Caco-2 (cell line): ENCODE measurements around the gene HDGFL1. TPM values are rescaled to one million over a fixed set of nuclear protein-coding genes. Genes with fewer than 3 reads are reported as not detected.

ENCODE experiments used
- BruUV-seq: library from RNA; stranded (reverse); fragments of 400-500 nt; replicated peaks from 2 replicates; lab custom pipeline; 2021; lab: Mats Ljungman, UMichigan
- CTCF ChIA-PET: fragments of 300-600 bp; sonication (Branson Sonifier 250); formaldehyde crosslinking; loops from one replicate; lab custom pipeline; 2022; ENCODE audit warnings: antibody characterized with exemption; lab: Charles Lee
- POLR2A ChIA-PET: fragments of 300-600 bp; sonication (Branson Sonifier 250); formaldehyde crosslinking; loops from one replicate; lab custom pipeline; 2022; ENCODE audit warnings: antibody characterized with exemption; lab: Charles Lee
- DNase-seq, 2 experiments: peaks; one replicate each; pipeline versions ENCODE4 v3.0.0 to v3.0.0-alpha.2; 2020 to 2022
- H3K27me3 ChIP-seq: replicated peaks from 2 replicates; pipeline ENCODE4 v1.6.0; 2011; ENCODE audit warnings: low read length; ENCODE audit not compliant: control insufficient read depth, insufficient read depth
- H3K36me3 ChIP-seq: 2 replicates; pipeline ENCODE4 v1.5.1; 2011; ENCODE audit warnings: low read length; ENCODE audit not compliant: control insufficient read depth, insufficient read depth
- H3K4me1 ChIP-seq: fragments of 250-450 bp; sonication (Bioruptor Pico); 2 replicates; pipeline ENCODE4 v1.5.1; 2020; ENCODE audit warnings: mild to moderate bottlenecking
- H3K4me3 ChIP-seq: 2 replicates; pipeline ENCODE4 v1.5.1; 2011; ENCODE audit warnings: low read depth, mild to moderate bottlenecking, control low read depth, low read length
- H3K9me3 ChIP-seq: fragments of 250-450 bp; sonication (Bioruptor Pico); 2 replicates; pipeline ENCODE4 v1.5.1; 2020; ENCODE audit warnings: mild to moderate bottlenecking, moderate library complexity
- H3K27ac Mint-ChIP-seq: one replicate; pipeline ENCODE4 v1.8.0; 2022; ENCODE audit warnings: mixed read lengths; ENCODE audit not compliant: unreplicated experiment
- H3K27me3 Mint-ChIP-seq: one replicate; pipeline ENCODE4 v1.8.0; 2022; ENCODE audit warnings: mixed read lengths; ENCODE audit not compliant: insufficient read depth, unreplicated experiment
- H3K36me3 Mint-ChIP-seq: one replicate; pipeline ENCODE4 v1.8.0; 2022; ENCODE audit warnings: mild to moderate bottlenecking, mixed read lengths; ENCODE audit not compliant: insufficient read depth, unreplicated experiment
- H3K4me1 Mint-ChIP-seq: one replicate; pipeline ENCODE4 v1.8.0; 2022; ENCODE audit warnings: low read depth, mixed read lengths; ENCODE audit not compliant: unreplicated experiment
- H3K4me3 Mint-ChIP-seq: one replicate; pipeline ENCODE4 v1.8.0; 2022; ENCODE audit warnings: mild to moderate bottlenecking, moderate library complexity, mixed read lengths; ENCODE audit not compliant: unreplicated experiment
- H3K9me3 Mint-ChIP-seq: one replicate; pipeline ENCODE4 v1.8.0; 2022; ENCODE audit warnings: mixed read lengths; ENCODE audit not compliant: unreplicated experiment
- intact Hi-C: fragments of 100-400 bp; cut with micrococcal nuclease; formaldehyde crosslinking; loops from one replicate; pipeline ENCODE4 v1.10.0; 2022; ENCODE audit not compliant: unreplicated experiment
- total RNA-seq: library from RNA; stranded (reverse); gene quantifications from 2 replicates; pipeline ENCODE4 v1.2.3, GENCODE V29; 2022
- TF ChIP-seq, protein P1 (sequence below), 2 experiments: fragments of 200-600 bp in 1 of 2; IDR thresholded peaks; 1 replicate in 1 of 2; 2 replicates in 1 of 2; pipeline versions ENCODE4 v1.5.1 to v1.8.0; 2011 to 2022; ENCODE audit warnings: antibody characterized with exemption in 1 of 2, control low read depth in 1 of 2, inconsistent platforms in 1 of 2, low read depth in 1 of 2, low read length in 1 of 2, mild to moderate bottlenecking in 1 of 2, moderate library complexity in 1 of 2; ENCODE audit not compliant: insufficient read depth in 1 of 2, severe bottlenecking in 1 of 2, unreplicated experiment in 1 of 2

The HDGFL1 gene
- total RNA-seq, 1 experiment from 2014 or later: not detected

DNA sequence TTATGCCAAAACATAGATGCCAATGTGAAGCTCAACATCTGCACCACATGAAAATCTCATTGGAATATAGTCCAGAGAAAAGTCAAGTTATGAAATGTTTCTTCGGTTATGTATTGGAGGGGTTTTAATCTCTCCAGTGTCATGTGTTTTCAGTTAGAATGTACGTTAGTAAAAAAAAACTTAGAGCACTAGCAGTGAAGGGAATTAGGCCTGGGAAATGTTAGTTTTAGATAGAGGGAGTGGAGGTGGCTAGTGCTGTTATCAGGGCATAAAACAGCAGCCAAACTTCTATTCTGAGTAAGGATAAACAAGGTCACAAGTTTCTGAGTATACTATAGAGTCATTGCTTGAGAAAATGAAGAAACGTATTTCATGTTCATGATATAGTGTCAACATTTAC, 42.9 kb downstream of the HDGFL1 start:
- no TSS peak for BruUV-seq
- POLR2A ChIA-PET: no interaction called here
- intact Hi-C loops: no loop called here
- H3K27me3 ChIP-seq: no peaks in the 10 kb centered on the region
- no peaks in the 10 kb centered on the region for H3K4me1 Mint-ChIP-seq
- no peak overlapping the region for H3K27ac Mint-ChIP-seq
- H3K9me3 ChIP-seq: no peaks in the 10 kb centered on the region; the same call in 1 of the 2 replicates
- DNase-seq: no peak
- H3K27me3 Mint-ChIP-seq: no peaks in the 10 kb centered on the region
- no peaks in the 10 kb centered on the region for H3K36me3 Mint-ChIP-seq
- TF ChIP-seq, protein P1, sequence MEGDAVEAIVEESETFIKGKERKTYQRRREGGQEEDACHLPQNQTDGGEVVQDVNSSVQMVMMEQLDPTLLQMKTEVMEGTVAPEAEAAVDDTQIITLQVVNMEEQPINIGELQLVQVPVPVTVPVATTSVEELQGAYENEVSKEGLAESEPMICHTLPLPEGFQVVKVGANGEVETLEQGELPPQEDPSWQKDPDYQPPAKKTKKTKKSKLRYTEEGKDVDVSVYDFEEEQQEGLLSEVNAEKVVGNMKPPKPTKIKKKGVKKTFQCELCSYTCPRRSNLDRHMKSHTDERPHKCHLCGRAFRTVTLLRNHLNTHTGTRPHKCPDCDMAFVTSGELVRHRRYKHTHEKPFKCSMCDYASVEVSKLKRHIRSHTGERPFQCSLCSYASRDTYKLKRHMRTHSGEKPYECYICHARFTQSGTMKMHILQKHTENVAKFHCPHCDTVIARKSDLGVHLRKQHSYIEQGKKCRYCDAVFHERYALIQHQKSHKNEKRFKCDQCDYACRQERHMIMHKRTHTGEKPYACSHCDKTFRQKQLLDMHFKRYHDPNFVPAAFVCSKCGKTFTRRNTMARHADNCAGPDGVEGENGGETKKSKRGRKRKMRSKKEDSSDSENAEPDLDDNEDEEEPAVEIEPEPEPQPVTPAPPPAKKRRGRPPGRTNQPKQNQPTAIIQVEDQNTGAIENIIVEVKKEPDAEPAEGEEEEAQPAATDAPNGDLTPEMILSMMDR (IDR thresholded peaks at IDR 0.05; ENCODE audit: insufficient read depth in 1 of 2, low read depth in 1 of 2, low read length in 1 of 2, severe bottlenecking in 1 of 2, unreplicated experiment in 1 of 2): no peak
- no peaks in the 10 kb centered on the region for H3K4me1 ChIP-seq
- H3K4me3 Mint-ChIP-seq: no peak overlapping the region
- CTCF ChIA-PET: no interaction called here
- H3K9me3 Mint-ChIP-seq: no peaks in the 10 kb centered on the region
- H3K4me3 ChIP-seq: no peak overlapping the region
- no peaks in the 10 kb centered on the region for H3K36me3 ChIP-seq

DNA sequence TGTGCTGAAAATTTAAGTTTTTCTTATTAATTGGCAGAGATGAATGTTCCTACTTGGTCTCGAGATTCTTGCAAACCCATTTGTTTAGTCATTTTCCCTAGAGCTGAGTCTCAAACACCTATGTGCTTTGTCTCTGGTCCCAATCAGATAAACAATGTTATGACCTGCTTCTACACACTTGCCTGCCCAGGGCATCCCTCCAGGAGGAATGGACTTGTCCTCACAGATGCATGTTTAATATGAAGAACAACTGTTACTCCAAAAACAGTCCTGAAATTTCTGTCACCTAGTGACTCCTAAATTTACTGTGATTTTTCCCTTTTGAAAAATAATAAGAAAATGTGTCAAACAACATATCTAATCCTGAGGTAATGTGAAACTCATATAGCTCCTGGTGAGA, 43.7 kb downstream of the HDGFL1 start:
- H3K36me3 Mint-ChIP-seq: no peaks in the 10 kb centered on the region
- no peaks in the 10 kb centered on the region for H3K27me3 ChIP-seq
- DNase-seq: no peak
- CTCF ChIA-PET: no interaction called here
- no peaks in the 10 kb centered on the region for H3K4me1 Mint-ChIP-seq
- H3K9me3 Mint-ChIP-seq: peaks cover 3% of the 10 kb centered on the region
- no peaks in the 10 kb centered on the region; the same call in 1 of the 2 replicates for H3K9me3 ChIP-seq
- POLR2A ChIA-PET: no interaction called here
- H3K27ac Mint-ChIP-seq: no peak overlapping the region
- no peaks in the 10 kb centered on the region for H3K36me3 ChIP-seq
- H3K4me3 Mint-ChIP-seq: no peak overlapping the region
- no TSS peak for BruUV-seq
- H3K4me3 ChIP-seq: no peak overlapping the region
- no peaks in the 10 kb centered on the region for H3K27me3 Mint-ChIP-seq
- intact Hi-C loops: no loop called here
- TF ChIP-seq, protein P1 (IDR thresholded peaks at IDR 0.05; ENCODE audit: insufficient read depth in 1 of 2, low read depth in 1 of 2, low read length in 1 of 2, severe bottlenecking in 1 of 2, unreplicated experiment in 1 of 2): no peak
- H3K4me1 ChIP-seq: no peaks in the 10 kb centered on the region

DNA sequence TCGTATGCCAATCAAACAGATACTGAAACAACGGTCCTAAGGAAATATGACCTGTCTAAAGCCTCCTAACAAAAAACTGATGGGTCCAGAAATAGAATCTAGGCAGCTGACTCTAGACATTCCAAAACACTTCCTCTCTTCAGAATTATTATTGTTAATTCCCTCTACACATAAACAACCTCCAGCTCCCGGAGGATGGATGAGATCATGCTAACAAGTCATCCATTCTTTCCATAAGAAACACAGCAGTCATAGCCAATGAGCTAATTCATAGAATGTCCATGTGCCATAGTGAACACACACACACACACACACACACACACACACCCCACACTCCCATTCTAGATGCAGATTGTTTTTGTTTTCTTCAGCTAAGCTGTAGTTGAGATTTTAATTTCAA, 44.3 kb downstream of the HDGFL1 start:
- no peak for DNase-seq
- no peaks in the 10 kb centered on the region for H3K4me1 Mint-ChIP-seq
- H3K9me3 ChIP-seq: no peaks in the 10 kb centered on the region; the same call in 1 of the 2 replicates
- TF ChIP-seq, protein P1 (IDR thresholded peaks at IDR 0.05; ENCODE audit: insufficient read depth in 1 of 2, low read depth in 1 of 2, low read length in 1 of 2, severe bottlenecking in 1 of 2, unreplicated experiment in 1 of 2): no peak
- no peak overlapping the region for H3K27ac Mint-ChIP-seq
- no peaks in the 10 kb centered on the region for H3K27me3 Mint-ChIP-seq
- BruUV-seq: no TSS peak
- H3K36me3 ChIP-seq: no peaks in the 10 kb centered on the region
- peaks cover 9% of the 10 kb centered on the region for H3K9me3 Mint-ChIP-seq
- H3K4me3 Mint-ChIP-seq: no peak overlapping the region
- H3K27me3 ChIP-seq: no peaks in the 10 kb centered on the region
- H3K36me3 Mint-ChIP-seq: no peaks in the 10 kb centered on the region
- intact Hi-C loops: no loop called here
- H3K4me1 ChIP-seq: no peaks in the 10 kb centered on the region
- no peak overlapping the region for H3K4me3 ChIP-seq
- ChIA-PET POLR2A (interaction anchor here (0.5 kb wide), 1 partner anchor 1025 kb away, joined by 8 read pairs; no protein-coding TSS in a partner anchor), CTCF (no interaction called here)
